HCT116 (cell line): ENCODE results near the gene SNTG2. TPM values are rescaled to one million over a fixed set of nuclear protein-coding genes. Genes with fewer than 3 reads are reported as not detected.

Experiments
- ATAC-seq: fragments of 200-7000 bp; cut with Tn5 transposase; 2 replicates; pipeline ENCODE4 v1.9.1; 2020; ENCODE audit warnings: mild to moderate bottlenecking, moderate library complexity
- BruUV-seq: library from RNA; stranded (reverse); fragments of 400-500 nt; replicated peaks from 2 replicates; lab custom pipeline; 2021; lab: Mats Ljungman, UMichigan
- CTCF ChIA-PET: fragments of 300-600 bp; sonication (Branson Sonifier 250); formaldehyde crosslinking; loops from one replicate; lab custom pipeline; 2021; ENCODE audit warnings: antibody characterized with exemption; lab: Charles Lee
- POLR2A ChIA-PET: fragments of 300-600, 350-600 bp; sonication (Branson Sonifier 250); formaldehyde crosslinking; loops from one replicate; lab custom pipeline; 2021; ENCODE audit warnings: antibody characterized with exemption; lab: Charles Lee
- RAD21 ChIA-PET, 2 experiments: fragments of 300-600 bp; sonication (Branson Sonifier 250); formaldehyde crosslinking; loops; one replicate each; lab custom pipeline; 2023; ENCODE audit warnings: low total read pairs in 2 of 2; ENCODE audit not compliant: uncharacterized antibody in 2 of 2, unreplicated experiment in 2 of 2, low non-redundant PET in 1 of 2; lab: Charles Lee
- DNase-seq: peaks from one replicate; pipeline ENCODE4 v3.0.0-alpha.2; 2010; ENCODE audit warnings: low read depth, low spot score
- H2AFZ ChIP-seq: fragments of 200-600 bp; shearing (Covaris generic), sonication (generic); 2 replicates; pipeline ENCODE4 v1.6.1; 2017; ENCODE audit warnings: low read depth, mixed run types, mixed read lengths, antibody characterized with exemption, low read length; ENCODE audit not compliant: poor library complexity, severe bottlenecking
- H3K27ac ChIP-seq: 2 replicates; pipeline ENCODE4 v1.5.1; 2012; ENCODE audit warnings: low read depth, low read length
- H3K27me3 ChIP-seq: fragments of 200-600 bp; sonication (generic); 2 replicates; pipeline ENCODE4 v1.6.1; 2016; ENCODE audit warnings: mixed run types, low read length, mixed read lengths; ENCODE audit not compliant: insufficient read depth
- H3K36me3 ChIP-seq, 2 experiments: fragments of 200-500 bp in 1 of 2; fragments of 200-600 bp in 1 of 2; sonication (Bioruptor generic) in 1 of 2; sonication (generic) in 1 of 2; 2 replicates each; pipeline versions ENCODE4 v1.5.1 to v1.6.1; 2014 to 2016; ENCODE audit warnings: low read length in 2 of 2, inconsistent platforms in 1 of 2, mixed read lengths in 1 of 2, mixed run types in 1 of 2; ENCODE audit not compliant: insufficient read depth in 2 of 2, control insufficient read depth in 1 of 2
- H3K4me1 ChIP-seq, 2 experiments: fragments of 200-600 bp in 1 of 2; sonication (generic) in 1 of 2; 2 replicates each; pipeline versions ENCODE4 v1.5.1 to v1.6.1; 2012 to 2017; ENCODE audit warnings: low read length in 2 of 2, inconsistent platforms in 1 of 2, mild to moderate bottlenecking in 1 of 2, mixed read lengths in 1 of 2, mixed run types in 1 of 2, moderate library complexity in 1 of 2; ENCODE audit not compliant: insufficient read depth in 2 of 2, control insufficient read depth in 1 of 2
- H3K4me2 ChIP-seq: fragments of 200-600 bp; sonication (generic); 2 replicates; pipeline ENCODE4 v1.6.1; 2017; ENCODE audit warnings: mixed run types, low read length, mixed read lengths
- H3K4me3 ChIP-seq, 2 experiments: fragments of 200-600 bp in 1 of 2; sonication (generic) in 1 of 2; replicated peaks in 1 of 2; 2 replicates each; pipeline ENCODE4 v1.5.1; 2011 to 2016; ENCODE audit warnings: low read length in 2 of 2, control low read depth in 1 of 2, low read depth in 1 of 2, mild to moderate bottlenecking in 1 of 2, mixed read lengths in 1 of 2, mixed run types in 1 of 2
- H3K79me2 ChIP-seq: fragments of 200-600 bp; sonication (generic); 2 replicates; pipeline ENCODE4 v1.6.1; 2017; ENCODE audit warnings: mild to moderate bottlenecking, mixed run types, low read length, moderate library complexity, mixed read lengths; ENCODE audit not compliant: insufficient read depth
- H3K9ac ChIP-seq: fragments of 200-600 bp; sonication (generic); 2 replicates; pipeline ENCODE4 v1.6.1; 2016; ENCODE audit warnings: low read length, mixed read lengths
- H3K9me2 ChIP-seq: fragments of 200-600 bp; sonication (generic), shearing (Covaris generic); 2 replicates; pipeline ENCODE4 v1.6.1; 2017; ENCODE audit warnings: mixed run types, mild to moderate bottlenecking, moderate library complexity; ENCODE audit not compliant: insufficient read depth
- H3K9me3 ChIP-seq, 2 experiments: fragments of 200-500 bp in 1 of 2; fragments of 200-600 bp in 1 of 2; sonication (Bioruptor generic) in 1 of 2; sonication (generic) in 1 of 2; 2 replicates each; pipeline ENCODE4 v1.6.1; 2014 to 2017; ENCODE audit warnings: low read length in 2 of 2, mixed read lengths in 2 of 2, inconsistent platforms in 1 of 2, low read depth in 1 of 2, mild to moderate bottlenecking in 1 of 2, mixed run types in 1 of 2, moderate library complexity in 1 of 2; ENCODE audit not compliant: control insufficient read depth in 1 of 2, insufficient read depth in 1 of 2
- H4K20me1 ChIP-seq: fragments of 200-600 bp; sonication (generic), shearing (Covaris generic); 2 replicates; pipeline ENCODE4 v1.6.1; 2017; ENCODE audit warnings: mixed run types, mild to moderate bottlenecking, moderate library complexity; ENCODE audit not compliant: insufficient read depth
- CBX3 ChIP-seq: IDR thresholded peaks from 2 replicates; pipeline ENCODE4 v1.6.1; 2012; ENCODE audit warnings: low read depth
- ELF1 ChIP-seq: IDR thresholded peaks from 2 replicates; pipeline ENCODE4 v1.6.1; 2012; ENCODE audit warnings: low read depth, borderline replicate concordance
- EZH2phosphoT487 ChIP-seq: fragments of 200-600 bp; IDR thresholded peaks from 2 replicates; pipeline ENCODE4 v1.6.1; 2018; ENCODE audit warnings: antibody characterized with exemption, borderline replicate concordance
- FOSL1 ChIP-seq: IDR thresholded peaks from 2 replicates; pipeline ENCODE4 v1.6.1; 2012; ENCODE audit warnings: low read depth
- MAX ChIP-seq: IDR thresholded peaks from 2 replicates; pipeline ENCODE4 v1.6.1; 2012
- POLR2A ChIP-seq: IDR thresholded peaks from 2 replicates; pipeline ENCODE4 v1.7.0; 2011; ENCODE audit warnings: borderline replicate concordance; ENCODE audit not compliant: insufficient read depth, insufficient read length; ENCODE audit errors: extremely low read depth
- POLR2AphosphoS5 ChIP-seq: IDR thresholded peaks from 2 replicates; pipeline ENCODE4 v1.6.1; 2011; ENCODE audit warnings: mild to moderate bottlenecking, low read depth, low read length, moderate library complexity
- REST ChIP-seq: IDR thresholded peaks from 2 replicates; pipeline ENCODE4 v1.6.1; 2012; ENCODE audit warnings: low read depth
- SIN3A ChIP-seq: IDR thresholded peaks from 2 replicates; pipeline ENCODE4 v1.6.1; 2012; ENCODE audit warnings: low read depth
- SP1 ChIP-seq: IDR thresholded peaks from 2 replicates; pipeline ENCODE4 v1.6.1; 2012; ENCODE audit warnings: low read depth
- SRF ChIP-seq: IDR thresholded peaks from 2 replicates; pipeline ENCODE4 v1.6.1; 2012; ENCODE audit warnings: low read depth
- TCF7L2 ChIP-seq: IDR thresholded peaks from 2 replicates; pipeline ENCODE4 v1.7.0; 2011; ENCODE audit warnings: borderline replicate concordance, inconsistent platforms; ENCODE audit not compliant: insufficient read depth, insufficient read length; ENCODE audit errors: extremely low read depth
- YY1 ChIP-seq: IDR thresholded peaks from 2 replicates; pipeline ENCODE4 v1.6.1; 2011; ENCODE audit warnings: low read length, low read depth, moderate library complexity, mild to moderate bottlenecking; ENCODE audit not compliant: insufficient replicate concordance; ENCODE audit errors: extremely low read depth
- ZFX ChIP-seq: fragments of 450-650 bp; IDR thresholded peaks from 2 replicates; pipeline ENCODE4 v1.6.1; 2017
- ZNF274 ChIP-seq: fragments of 200-500 bp; sonication (Bioruptor generic); IDR thresholded peaks from 2 replicates; pipeline ENCODE4 v1.6.1; 2014; ENCODE audit warnings: mild to moderate bottlenecking, low read depth, low read length, inconsistent platforms
- intact Hi-C: fragments of 100-400 bp; cut with micrococcal nuclease; formaldehyde crosslinking; loops from 2 replicates; pipeline ENCODE4 v1.10.0; 2022
- total RNA-seq: library from RNA; stranded (reverse); gene quantifications from one replicate; pipeline ENCODE4 v1.2.1, GENCODE V29; 2021; ENCODE audit not compliant: unreplicated experiment
- TF ChIP-seq, protein P1 (sequence below): IDR thresholded peaks from 2 replicates; pipeline ENCODE4 v1.6.1; 2011; ENCODE audit warnings: mild to moderate bottlenecking, low read length, moderate library complexity; ENCODE audit not compliant: insufficient replicate concordance; ENCODE audit errors: extremely low read depth
- TF ChIP-seq, protein P2 (sequence below), 3 experiments: fragments of 200-600 bp in 1 of 3; sonication (generic) in 1 of 3; IDR thresholded peaks in 2 of 3; conservative IDR thresholded peaks in 1 of 3; 2 replicates each; pipeline ENCODE4 v1.5.1; 2012 to 2017; ENCODE audit warnings: low read depth in 2 of 3, low read length in 2 of 3, antibody characterized with exemption in 1 of 3, borderline replicate concordance in 1 of 3, control low read depth in 1 of 3, mild to moderate bottlenecking in 1 of 3, mixed read lengths in 1 of 3, mixed run types in 1 of 3, moderate library complexity in 1 of 3; ENCODE audit not compliant: insufficient read depth in 1 of 3

The SNTG2 gene
- total RNA-seq, 1 experiment from 2014 or later: not detected

GRCh38 chr2:942775-943460 lies 7.7 kb upstream of the SNTG2 start:
- intact Hi-C loops: no loop called here
- no peak overlapping the region for H3K27ac ChIP-seq
- H3K79me2 ChIP-seq: no peaks in the 10 kb centered on the region
- no peaks in the 10 kb centered on the region for H3K27me3 ChIP-seq
- no peaks in the 10 kb centered on the region for H3K9me3 ChIP-seq
- no TSS peak for BruUV-seq
- ATAC-seq (no peak), DNase-seq (no peak)
- no peak overlapping the region for H3K4me3 ChIP-seq
- H3K9me2 ChIP-seq: no peaks in the 10 kb centered on the region
- no peaks in the 10 kb centered on the region for H4K20me1 ChIP-seq
- no peak overlapping the region for H3K4me2 ChIP-seq
- ChIA-PET POLR2A (no interaction called here), RAD21 (no interaction called here), CTCF (no interaction called here)
- no peak overlapping the region for H2AFZ ChIP-seq
- no peak for TF ChIP-seq POLR2AphosphoS5
- no peak for TF ChIP-seq REST
- no peak for TF ChIP-seq CBX3
- TF ChIP-seq SIN3A: no peak
- no peak for TF ChIP-seq TCF7L2
- TF ChIP-seq SP1: no peak
- TF ChIP-seq YY1: no peak
- TF ChIP-seq MAX: no peak
- TF ChIP-seq SRF: no peak
- no peak for TF ChIP-seq ZNF274
- no peak for TF ChIP-seq ZFX
- TF ChIP-seq EZH2phosphoT487: no peak
- TF ChIP-seq FOSL1: no peak
- TF ChIP-seq, protein P1, sequence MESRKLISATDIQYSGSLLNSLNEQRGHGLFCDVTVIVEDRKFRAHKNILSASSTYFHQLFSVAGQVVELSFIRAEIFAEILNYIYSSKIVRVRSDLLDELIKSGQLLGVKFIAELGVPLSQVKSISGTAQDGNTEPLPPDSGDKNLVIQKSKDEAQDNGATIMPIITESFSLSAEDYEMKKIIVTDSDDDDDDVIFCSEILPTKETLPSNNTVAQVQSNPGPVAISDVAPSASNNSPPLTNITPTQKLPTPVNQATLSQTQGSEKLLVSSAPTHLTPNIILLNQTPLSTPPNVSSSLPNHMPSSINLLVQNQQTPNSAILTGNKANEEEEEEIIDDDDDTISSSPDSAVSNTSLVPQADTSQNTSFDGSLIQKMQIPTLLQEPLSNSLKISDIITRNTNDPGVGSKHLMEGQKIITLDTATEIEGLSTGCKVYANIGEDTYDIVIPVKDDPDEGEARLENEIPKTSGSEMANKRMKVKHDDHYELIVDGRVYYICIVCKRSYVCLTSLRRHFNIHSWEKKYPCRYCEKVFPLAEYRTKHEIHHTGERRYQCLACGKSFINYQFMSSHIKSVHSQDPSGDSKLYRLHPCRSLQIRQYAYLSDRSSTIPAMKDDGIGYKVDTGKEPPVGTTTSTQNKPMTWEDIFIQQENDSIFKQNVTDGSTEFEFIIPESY: no peak
- TF ChIP-seq ELF1: no peak
- TF ChIP-seq, protein P2, sequence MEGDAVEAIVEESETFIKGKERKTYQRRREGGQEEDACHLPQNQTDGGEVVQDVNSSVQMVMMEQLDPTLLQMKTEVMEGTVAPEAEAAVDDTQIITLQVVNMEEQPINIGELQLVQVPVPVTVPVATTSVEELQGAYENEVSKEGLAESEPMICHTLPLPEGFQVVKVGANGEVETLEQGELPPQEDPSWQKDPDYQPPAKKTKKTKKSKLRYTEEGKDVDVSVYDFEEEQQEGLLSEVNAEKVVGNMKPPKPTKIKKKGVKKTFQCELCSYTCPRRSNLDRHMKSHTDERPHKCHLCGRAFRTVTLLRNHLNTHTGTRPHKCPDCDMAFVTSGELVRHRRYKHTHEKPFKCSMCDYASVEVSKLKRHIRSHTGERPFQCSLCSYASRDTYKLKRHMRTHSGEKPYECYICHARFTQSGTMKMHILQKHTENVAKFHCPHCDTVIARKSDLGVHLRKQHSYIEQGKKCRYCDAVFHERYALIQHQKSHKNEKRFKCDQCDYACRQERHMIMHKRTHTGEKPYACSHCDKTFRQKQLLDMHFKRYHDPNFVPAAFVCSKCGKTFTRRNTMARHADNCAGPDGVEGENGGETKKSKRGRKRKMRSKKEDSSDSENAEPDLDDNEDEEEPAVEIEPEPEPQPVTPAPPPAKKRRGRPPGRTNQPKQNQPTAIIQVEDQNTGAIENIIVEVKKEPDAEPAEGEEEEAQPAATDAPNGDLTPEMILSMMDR (IDR thresholded peaks at IDR 0.05 in 2 of 3, conservative IDR thresholded peaks at IDR 0.05 in 1 of 3; ENCODE audit: borderline replicate concordance in 1 of 3, insufficient read depth in 1 of 3, low read depth in 2 of 3, low read length in 2 of 3): no peak
- TF ChIP-seq POLR2A: no peak
- H3K4me1 ChIP-seq: no peaks in the 10 kb centered on the region
- no peaks in the 10 kb centered on the region for H3K36me3 ChIP-seq
- no peak overlapping the region for H3K9ac ChIP-seq
